ENCODE measurements around the gene RUSC2.

The RUSC2 gene

GRCh38 chr9:35515766-35516165 is 25.9 kb downstream of the RUSC2 start:
- peak overlapping the region; percentile 93 for H3K27ac ChIP-seq
- H3K9ac ChIP-seq (ENCODE audit: insufficient read length): no peak overlapping the region
- DNase-seq (ENCODE audit: low read depth, low spot score): no peak
- TF ChIP-seq FOXP2 (optimal IDR thresholded peaks at IDR 0.05; ENCODE audit: control extremely low read depth, extremely low read length, insufficient read depth): no peak
- TF ChIP-seq EZH2 (IDR thresholded peaks at IDR 0.05): no peak
- TF ChIP-seq POLR2AphosphoS5 (IDR thresholded peaks at IDR 0.05; ENCODE audit: borderline replicate concordance, low read depth, low read length): no peak
- H3K36me3 ChIP-seq (ENCODE audit: insufficient read depth, low read length): no peaks in the 10 kb centered on the region
- H3K4me3 ChIP-seq: no peak overlapping the region; the same call in 1 of the 2 replicates
- no peaks in the 10 kb centered on the region for H3K9me3 ChIP-seq (ENCODE audit: low read depth, low read length)

GRCh38 chr9:35516479-35516878 is 26.6 kb downstream of the RUSC2 start:
- no peak for DNase-seq (ENCODE audit: low read depth, low spot score)
- no peaks in the 10 kb centered on the region for H3K9me3 ChIP-seq (ENCODE audit: low read depth, low read length)
- peak overlapping the region; percentile 46 for H3K9ac ChIP-seq (ENCODE audit: insufficient read length)
- H3K27ac ChIP-seq: peak overlapping the region; percentile 93
- TF ChIP-seq FOXP2 (optimal IDR thresholded peaks at IDR 0.05; ENCODE audit: control extremely low read depth, extremely low read length, insufficient read depth) (no peak), EZH2 (IDR thresholded peaks at IDR 0.05) (no peak), POLR2AphosphoS5 (IDR thresholded peaks at IDR 0.05; ENCODE audit: borderline replicate concordance, low read depth, low read length) (no peak)
- H3K4me3 ChIP-seq: peak overlapping the region; percentile 39
- H3K36me3 ChIP-seq (ENCODE audit: insufficient read depth, low read length): no peaks in the 10 kb centered on the region

- Histone ChIP-seq H3K9me3 (ENCODE audit: low read depth, low read length) (no peaks in the 10 kb centered on the region), H3K27ac (peak overlapping the region; percentile 93), H3K36me3 (ENCODE audit: insufficient read depth, low read length) (no peaks in the 10 kb centered on the region), H3K4me3 (peak overlapping the region; percentile 39), H3K9ac (ENCODE audit: insufficient read length) (peak overlapping the region; percentile 39)
- TF ChIP-seq POLR2AphosphoS5 (IDR thresholded peaks at IDR 0.05; ENCODE audit: borderline replicate concordance, low read depth, low read length) (no peak), FOXP2 (optimal IDR thresholded peaks at IDR 0.05; ENCODE audit: control extremely low read depth, extremely low read length, insufficient read depth) (no peak), EZH2 (IDR thresholded peaks at IDR 0.05) (no peak)
- no peak for DNase-seq (ENCODE audit: low read depth, low spot score)
These were observed 27.2 kb downstream of the RUSC2 start for GRCh38 chr9:35517131-35517530.

GRCh38 chr9:35517552-35518224 is 27.8 kb downstream of the RUSC2 start:
- no peak for TF ChIP-seq FOXP2 (optimal IDR thresholded peaks at IDR 0.05; ENCODE audit: control extremely low read depth, extremely low read length, insufficient read depth)
- no peak for TF ChIP-seq EZH2 (IDR thresholded peaks at IDR 0.05)
- TF ChIP-seq POLR2AphosphoS5 (IDR thresholded peaks at IDR 0.05; ENCODE audit: borderline replicate concordance, low read depth, low read length): no peak
- H3K9ac ChIP-seq (ENCODE audit: insufficient read length): peak overlapping the region; percentile 39
- H3K27ac ChIP-seq: peak overlapping the region; percentile 93

GRCh38 chr9:35518225-35518821 is 28.4 kb downstream of the RUSC2 start:
- H3K9ac ChIP-seq (ENCODE audit: insufficient read length): no peak overlapping the region
- DNase-seq (ENCODE audit: low read depth, low spot score): no peak
- peak overlapping the region; percentile 93 for H3K27ac ChIP-seq
- no peaks in the 10 kb centered on the region for H3K36me3 ChIP-seq (ENCODE audit: insufficient read depth, low read length)
- H3K4me3 ChIP-seq: no peak overlapping the region
- H3K9me3 ChIP-seq (ENCODE audit: low read depth, low read length): no peaks in the 10 kb centered on the region
- TF ChIP-seq FOXP2 (optimal IDR thresholded peaks at IDR 0.05; ENCODE audit: control extremely low read depth, extremely low read length, insufficient read depth): no peak

More at GRCh38 chr9:35517552-35518224, 27.8 kb downstream of the RUSC2 start:
- no peaks in the 10 kb centered on the region for H3K9me3 ChIP-seq (ENCODE audit: low read depth, low read length)
- H3K4me3 ChIP-seq: peak overlapping the region; percentile 39
- DNase-seq (ENCODE audit: low read depth, low spot score): no peak
- H3K36me3 ChIP-seq (ENCODE audit: insufficient read depth, low read length): no peaks in the 10 kb centered on the region

- H3K27ac ChIP-seq: no peak overlapping the region
- H3K9ac ChIP-seq (ENCODE audit: insufficient read length): no peak overlapping the region
- no peak for DNase-seq (ENCODE audit: low read depth, low spot score)
These were observed 29.2 kb downstream of the RUSC2 start for GRCh38 chr9:35518981-35519679.

GRCh38 chr9:35519692-35520363 is 29.9 kb downstream of the RUSC2 start:
- TF ChIP-seq POLR2AphosphoS5 (IDR thresholded peaks at IDR 0.05; ENCODE audit: borderline replicate concordance, low read depth, low read length): no peak
- H3K36me3 ChIP-seq (ENCODE audit: insufficient read depth, low read length): no peaks in the 10 kb centered on the region
- H3K9me3 ChIP-seq (ENCODE audit: low read depth, low read length): no peaks in the 10 kb centered on the region
- H3K9ac ChIP-seq (ENCODE audit: insufficient read length): no peak overlapping the region
- no peak overlapping the region for H3K4me3 ChIP-seq
- DNase-seq (ENCODE audit: low read depth, low spot score): no peak
- no peak overlapping the region for H3K27ac ChIP-seq

More at GRCh38 chr9:35518981-35519679, 29.2 kb downstream of the RUSC2 start:
- Histone ChIP-seq H3K9me3 (ENCODE audit: low read depth, low read length) (no peaks in the 10 kb centered on the region), H3K36me3 (ENCODE audit: insufficient read depth, low read length) (no peaks in the 10 kb centered on the region), H3K4me3 (no peak overlapping the region)
- TF ChIP-seq POLR2AphosphoS5 (IDR thresholded peaks at IDR 0.05; ENCODE audit: borderline replicate concordance, low read depth, low read length) (no peak), EZH2 (IDR thresholded peaks at IDR 0.05) (no peak), FOXP2 (optimal IDR thresholded peaks at IDR 0.05; ENCODE audit: control extremely low read depth, extremely low read length, insufficient read depth) (no peak)

- no peak overlapping the region for H3K27ac ChIP-seq
- no peak overlapping the region for H3K4me3 ChIP-seq
- H3K9ac ChIP-seq (ENCODE audit: insufficient read length): no peak overlapping the region
- TF ChIP-seq EZH2 (IDR thresholded peaks at IDR 0.05) (no peak), POLR2AphosphoS5 (IDR thresholded peaks at IDR 0.05; ENCODE audit: borderline replicate concordance, low read depth, low read length) (no peak), FOXP2 (optimal IDR thresholded peaks at IDR 0.05; ENCODE audit: control extremely low read depth, extremely low read length, insufficient read depth) (no peak)
- no peaks in the 10 kb centered on the region for H3K36me3 ChIP-seq (ENCODE audit: insufficient read depth, low read length)
- H3K9me3 ChIP-seq (ENCODE audit: low read depth, low read length): no peaks in the 10 kb centered on the region
- DNase-seq (ENCODE audit: low read depth, low spot score): no peak
These were observed 30.4 kb downstream of the RUSC2 start for GRCh38 chr9:35520364-35520710.
